A549 (cell line): Measurements from ENCODE around the gene IL1RAP. TPM values are rescaled to one million over a fixed set of nuclear protein-coding genes. Genes with fewer than 3 reads are reported as not detected.

Experiments used
- ATAC-seq, 2 experiments: fragments of 200-7000 bp in 1 of 2; fragments of >200 bp in 1 of 2; cut with Nextera tagmentation in 1 of 2; cut with Tn5 transposase in 1 of 2; 3 replicates each; pipeline versions ENCODE4 v1.8.0 to v1.9.1; 2018 to 2020; ENCODE audit warnings: mild to moderate bottlenecking in 1 of 2, moderate library complexity in 1 of 2
- CTCF ChIA-PET: fragments of 300-600 bp; sonication (Branson Sonifier 250); formaldehyde crosslinking; extraction: SDS; loops from one replicate; lab custom pipeline; 2021; ENCODE audit warnings: antibody characterized with exemption, inconsistent platforms; lab: Yijun Ruan, JAX
- POLR2A ChIA-PET: fragments of 350-600 bp; formaldehyde crosslinking; extraction: SDS; loops from one replicate; lab custom pipeline; 2021; ENCODE audit warnings: antibody characterized with exemption, inconsistent platforms; lab: Yijun Ruan, JAX
- DNase-seq, 2 experiments: peaks; one replicate each; pipeline versions ENCODE4 v3.0.0 to v3.0.0-alpha.2; 2011 to 2016; ENCODE audit warnings: low read depth in 1 of 2, low spot score in 1 of 2
- FAIRE-seq: peaks from 2 replicates; lab custom pipeline; 2011; peaks lifted over from hg19 to GRCh38; lab: Jason Lieb, UNC
- H3K27ac ChIP-seq, 2 experiments: fragments of >200 bp; sonication (Bioruptor Twin); formaldehyde crosslinking; 3 replicates each; pipeline ENCODE4 v1.5.1; 2016 to 2017
- H3K4me1 ChIP-seq: fragments of >200 bp; sonication (Bioruptor Twin); formaldehyde crosslinking; 3 replicates; pipeline ENCODE4 v1.6.1; 2016
- H3K4me2 ChIP-seq: fragments of >200 bp; sonication (Bioruptor Twin); formaldehyde crosslinking; 3 replicates; pipeline ENCODE4 v1.6.1; 2016
- H3K4me3 ChIP-seq: fragments of >200 bp; sonication (Bioruptor Twin); formaldehyde crosslinking; 3 replicates; pipeline ENCODE4 v1.5.1; 2016
- H3K9me3 ChIP-seq: fragments of >200 bp; sonication (Bioruptor Twin); formaldehyde crosslinking; 3 replicates; pipeline ENCODE4 v1.6.1; 2016
- CEBPB ChIP-seq, 2 experiments: fragments of >200 bp in 1 of 2; sonication (Bioruptor Twin) in 1 of 2; formaldehyde crosslinking in 1 of 2; IDR thresholded peaks; 2 replicates each; pipeline ENCODE4 v1.6.1; 2012 to 2016
- FOSB ChIP-seq: fragments of 250-450 bp; sonication (Bioruptor Pico); IDR thresholded peaks from 2 replicates; pipeline ENCODE4 v1.5.0; 2020; ENCODE audit warnings: mild to moderate bottlenecking, moderate library complexity
- FOXS1 ChIP-seq: fragments of 250-450 bp; sonication (Bioruptor Pico); IDR thresholded peaks from 2 replicates; pipeline ENCODE4 v1.5.0; 2020; ENCODE audit warnings: mild to moderate bottlenecking, moderate library complexity
- GATA3 ChIP-seq: IDR thresholded peaks from 2 replicates; pipeline ENCODE4 v1.6.1; 2012; ENCODE audit warnings: borderline replicate concordance
- HDAC2 ChIP-seq: fragments of 200-600 bp; sonication (generic); IDR thresholded peaks from 2 replicates; pipeline ENCODE4 v1.6.1; 2016
- JUN ChIP-seq, 2 experiments: fragments of >200 bp; sonication (Bioruptor Twin); formaldehyde crosslinking; IDR thresholded peaks; 2 replicates in 1 of 2; 3 replicates in 1 of 2; pipeline ENCODE4 v1.6.1; 2016 to 2017
- KDM1A ChIP-seq: fragments of 200-600 bp; sonication (generic); IDR thresholded peaks from 2 replicates; pipeline ENCODE4 v1.6.1; 2016; ENCODE audit warnings: low read depth, mild to moderate bottlenecking
- KDM5A ChIP-seq: fragments of 200-600 bp; sonication (generic); IDR thresholded peaks from 2 replicates; pipeline ENCODE4 v1.6.1; 2016; ENCODE audit warnings: antibody characterized with exemption, mild to moderate bottlenecking
- MAFK ChIP-seq: fragments of 450-650 bp; IDR thresholded peaks from 2 replicates; pipeline ENCODE4 v1.6.1; 2014; ENCODE audit not compliant: partially characterized antibody
- MYC ChIP-seq: IDR thresholded peaks from 2 replicates; pipeline ENCODE4 v1.6.1; 2012; ENCODE audit warnings: mild to moderate bottlenecking, inconsistent platforms, low read length, improper control_type of control experiment, borderline replicate concordance
- RNF2 ChIP-seq: fragments of 200-600 bp; sonication (generic); IDR thresholded peaks from 2 replicates; pipeline ENCODE4 v1.6.1; 2016; ENCODE audit warnings: low read depth, mild to moderate bottlenecking, antibody characterized with exemption, moderate library complexity, borderline replicate concordance
- SMC3 ChIP-seq: fragments of >200 bp; sonication (Bioruptor Twin); formaldehyde crosslinking; IDR thresholded peaks from 3 replicates; pipeline ENCODE4 v1.6.1; 2018; ENCODE audit warnings: inconsistent platforms
- WGBS: methylation state at CpG from one replicate; pipeline ENCODE4 v1.1.6; 2017; ENCODE audit errors: missing lambda C conversion rate; 5-methylcytosine and 5-hydroxymethylcytosine counted together
- polyA plus RNA-seq, 4 experiments: library from polyadenylated mRNA; depleted of rRNA in 3 of 4; stranded (reverse); fragments of >200 nt; fragmentation: RNase III in 1 of 4; extraction: RNeasy Plus Mini Kit Qiagen cat#74134 plus additional on column Dnase treatment in 1 of 4; gene quantifications; 2 replicates in 3 of 4; 3 replicates in 1 of 4; pipeline ENCODE4 v1.2.3, GENCODE V29; 2011 to 2017
- TF ChIP-seq, protein P1 (sequence below): fragments of 150-350 bp; IDR thresholded peaks from 2 replicates; pipeline ENCODE4 v1.6.1; 2014; ENCODE audit warnings: low read depth, mild to moderate bottlenecking, low read length
- TF ChIP-seq, protein P2 (sequence below): fragments of 200-600 bp; sonication (generic); IDR thresholded peaks from 2 replicates; pipeline ENCODE4 v1.6.1; 2016; ENCODE audit warnings: antibody characterized with exemption, mild to moderate bottlenecking, moderate library complexity
- TF ChIP-seq, protein P3 (sequence below): fragments of >200 bp; sonication (Bioruptor Twin); formaldehyde crosslinking; IDR thresholded peaks from 2 replicates; pipeline ENCODE4 v1.6.1; 2016

The IL1RAP gene
- polyA plus RNA-seq, 2 of the 4 experiments (the other 2 are of a cell fraction): 3.9 to 18.5 TPM

DNA sequence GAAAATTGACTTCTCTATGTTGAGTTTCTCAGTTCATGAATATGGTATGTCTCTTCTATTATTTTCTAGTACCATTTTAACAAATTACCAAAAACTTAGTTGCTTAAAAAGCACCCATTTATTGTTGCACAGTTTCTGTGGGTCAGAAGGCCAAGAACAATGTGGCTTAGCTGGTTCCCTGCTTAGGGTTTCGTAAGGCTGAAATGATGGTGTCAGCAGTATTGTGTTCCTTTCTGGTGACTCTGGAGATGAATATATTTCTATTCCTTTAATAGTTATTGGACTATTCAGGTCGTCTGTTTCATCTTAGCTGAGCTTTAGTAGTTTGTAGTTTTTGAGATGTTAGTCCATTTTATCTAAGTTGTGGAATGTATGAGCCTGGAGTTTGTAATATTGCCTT lies 44.9 kb downstream of the IL1RAP start:
- no peak overlapping the region for H3K27ac ChIP-seq
- peaks cover 6% of the 10 kb centered on the region; the same call in 1 of the 3 replicates for H3K9me3 ChIP-seq
- ChIA-PET POLR2A (no interaction called here), CTCF (interaction anchor here (0.9 kb wide), 1 partner anchor 9 kb away, joined by 3 read pairs; no protein-coding TSS in a partner anchor)
- DNase-seq (no peak), ATAC-seq (no peak), FAIRE-seq (no peak)
- 66% methylated on average over 2 of the region's 2 CpGs for WGBS
- H3K4me3 ChIP-seq: no peak overlapping the region
- H3K4me2 ChIP-seq: no peak overlapping the region
- 0 out of 3 replicates have a peak, but pooled peaks cover 5% of the 10 kb centered on the region for H3K4me1 ChIP-seq
- TF ChIP-seq, protein P1, sequence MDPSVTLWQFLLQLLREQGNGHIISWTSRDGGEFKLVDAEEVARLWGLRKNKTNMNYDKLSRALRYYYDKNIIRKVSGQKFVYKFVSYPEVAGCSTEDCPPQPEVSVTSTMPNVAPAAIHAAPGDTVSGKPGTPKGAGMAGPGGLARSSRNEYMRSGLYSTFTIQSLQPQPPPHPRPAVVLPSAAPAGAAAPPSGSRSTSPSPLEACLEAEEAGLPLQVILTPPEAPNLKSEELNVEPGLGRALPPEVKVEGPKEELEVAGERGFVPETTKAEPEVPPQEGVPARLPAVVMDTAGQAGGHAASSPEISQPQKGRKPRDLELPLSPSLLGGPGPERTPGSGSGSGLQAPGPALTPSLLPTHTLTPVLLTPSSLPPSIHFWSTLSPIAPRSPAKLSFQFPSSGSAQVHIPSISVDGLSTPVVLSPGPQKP: no peak
- TF ChIP-seq MAFK: peak; percentile 68

DNA sequence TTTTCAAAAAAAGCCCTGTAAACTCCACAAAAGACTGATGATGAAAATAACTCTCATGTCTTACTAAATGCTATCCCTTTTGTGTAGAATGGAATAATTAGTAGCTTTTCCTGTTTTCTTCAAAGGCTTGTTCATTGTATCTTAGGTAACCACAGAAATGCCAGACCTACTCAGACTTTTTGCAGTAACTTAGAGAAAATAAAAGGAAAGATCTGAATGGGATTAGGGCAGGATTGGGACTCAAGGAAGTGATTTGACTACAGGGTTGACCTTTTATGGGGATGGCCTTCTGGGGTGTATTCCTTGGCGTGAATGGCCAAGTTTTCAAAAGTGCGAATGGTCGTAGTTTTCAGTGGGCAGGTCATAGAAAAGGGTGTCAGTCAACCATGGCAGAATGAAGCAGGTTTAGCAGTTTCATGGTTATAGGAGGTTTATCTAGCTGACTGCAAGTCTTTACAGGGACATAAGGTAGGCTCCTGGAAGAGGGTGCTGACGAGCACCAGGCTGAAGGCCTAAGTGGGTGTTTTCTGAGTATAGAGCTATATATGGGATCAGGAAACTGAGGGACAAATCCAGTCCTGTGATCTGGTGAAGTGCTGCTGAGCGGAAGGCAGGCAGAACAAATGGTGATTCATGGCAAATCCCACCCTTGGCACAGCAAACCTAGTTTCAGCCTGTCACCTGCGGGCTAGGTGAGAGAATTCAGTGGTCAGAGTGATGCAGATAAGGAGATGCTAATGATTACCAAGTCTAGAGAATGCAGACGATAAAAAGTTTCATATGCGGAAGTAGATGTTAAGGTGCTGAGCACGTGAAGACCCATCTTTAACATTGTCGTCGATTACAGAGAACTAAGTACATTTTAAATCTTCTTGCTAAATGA lies 46.4 kb downstream of the IL1RAP start:
- TF ChIP-seq, protein P2, sequence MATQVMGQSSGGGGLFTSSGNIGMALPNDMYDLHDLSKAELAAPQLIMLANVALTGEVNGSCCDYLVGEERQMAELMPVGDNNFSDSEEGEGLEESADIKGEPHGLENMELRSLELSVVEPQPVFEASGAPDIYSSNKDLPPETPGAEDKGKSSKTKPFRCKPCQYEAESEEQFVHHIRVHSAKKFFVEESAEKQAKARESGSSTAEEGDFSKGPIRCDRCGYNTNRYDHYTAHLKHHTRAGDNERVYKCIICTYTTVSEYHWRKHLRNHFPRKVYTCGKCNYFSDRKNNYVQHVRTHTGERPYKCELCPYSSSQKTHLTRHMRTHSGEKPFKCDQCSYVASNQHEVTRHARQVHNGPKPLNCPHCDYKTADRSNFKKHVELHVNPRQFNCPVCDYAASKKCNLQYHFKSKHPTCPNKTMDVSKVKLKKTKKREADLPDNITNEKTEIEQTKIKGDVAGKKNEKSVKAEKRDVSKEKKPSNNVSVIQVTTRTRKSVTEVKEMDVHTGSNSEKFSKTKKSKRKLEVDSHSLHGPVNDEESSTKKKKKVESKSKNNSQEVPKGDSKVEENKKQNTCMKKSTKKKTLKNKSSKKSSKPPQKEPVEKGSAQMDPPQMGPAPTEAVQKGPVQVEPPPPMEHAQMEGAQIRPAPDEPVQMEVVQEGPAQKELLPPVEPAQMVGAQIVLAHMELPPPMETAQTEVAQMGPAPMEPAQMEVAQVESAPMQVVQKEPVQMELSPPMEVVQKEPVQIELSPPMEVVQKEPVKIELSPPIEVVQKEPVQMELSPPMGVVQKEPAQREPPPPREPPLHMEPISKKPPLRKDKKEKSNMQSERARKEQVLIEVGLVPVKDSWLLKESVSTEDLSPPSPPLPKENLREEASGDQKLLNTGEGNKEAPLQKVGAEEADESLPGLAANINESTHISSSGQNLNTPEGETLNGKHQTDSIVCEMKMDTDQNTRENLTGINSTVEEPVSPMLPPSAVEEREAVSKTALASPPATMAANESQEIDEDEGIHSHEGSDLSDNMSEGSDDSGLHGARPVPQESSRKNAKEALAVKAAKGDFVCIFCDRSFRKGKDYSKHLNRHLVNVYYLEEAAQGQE: no peak
- TF ChIP-seq, protein P3, sequence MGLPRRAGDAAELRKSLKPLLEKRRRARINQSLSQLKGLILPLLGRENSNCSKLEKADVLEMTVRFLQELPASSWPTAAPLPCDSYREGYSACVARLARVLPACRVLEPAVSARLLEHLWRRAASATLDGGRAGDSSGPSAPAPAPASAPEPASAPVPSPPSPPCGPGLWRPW: no peak
- TF ChIP-seq CEBPB (IDR thresholded peaks at IDR 0.05) (no peak), FOXS1 (CRISPR knock-in tag) (no peak), SMC3 (no peak), KDM1A (no peak), MYC (no peak), JUN (IDR thresholded peaks at IDR 0.05) (no peak), FOSB (CRISPR knock-in tag) (no peak), RNF2 (no peak), GATA3 (no peak), HDAC2 (no peak), KDM5A (no peak)
- TF ChIP-seq, protein P1: no peak
- ATAC-seq: no peak
- H3K4me2 ChIP-seq: no peak overlapping the region
- CTCF ChIA-PET: no interaction called here
- 0 out of 3 replicates have a peak, but pooled peaks cover 5% of the 10 kb centered on the region for H3K4me1 ChIP-seq
- no peak overlapping the region for H3K4me3 ChIP-seq
- DNase-seq: no peak
- POLR2A ChIA-PET: no interaction called here
- WGBS: 89% methylated on average over 11 of the region's 11 CpGs
- no peak for FAIRE-seq
- peaks cover 6% of the 10 kb centered on the region; the same call in 2 of the 3 replicates for H3K9me3 ChIP-seq
- no peak overlapping the region for H3K27ac ChIP-seq
